Measurements from ENCODE around the gene COL15A1.
"Not testable (repeated sequence)": the region's sequence is repeated elsewhere in the genome, so short reads cannot be mapped to it uniquely, and the experiment has no call there.

Gene COL15A1

GRCh38 chr9:99092643-99093491 is 149.2 kb downstream of the COL15A1 start:
- DNase-seq: no peak

DNA sequence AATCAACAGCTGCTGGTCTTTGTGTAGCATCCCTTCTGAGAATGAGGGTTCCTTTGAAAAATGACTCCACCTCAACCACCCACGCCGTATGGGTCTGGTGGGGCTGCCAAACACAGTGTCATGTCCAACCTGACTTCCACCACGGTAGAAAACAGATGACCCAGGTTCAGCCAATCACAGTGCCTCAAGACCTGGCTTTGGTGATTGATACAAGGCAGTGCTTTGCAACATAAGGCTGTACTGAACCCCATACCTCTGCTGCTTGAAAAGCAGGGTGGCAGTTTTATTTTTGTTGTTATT is 149.7 kb downstream of the COL15A1 start:
- no peak for DNase-seq

GRCh38 chr9:99095565-99095964 is 151.9 kb downstream of the COL15A1 start:
- no peak for DNase-seq

DNA sequence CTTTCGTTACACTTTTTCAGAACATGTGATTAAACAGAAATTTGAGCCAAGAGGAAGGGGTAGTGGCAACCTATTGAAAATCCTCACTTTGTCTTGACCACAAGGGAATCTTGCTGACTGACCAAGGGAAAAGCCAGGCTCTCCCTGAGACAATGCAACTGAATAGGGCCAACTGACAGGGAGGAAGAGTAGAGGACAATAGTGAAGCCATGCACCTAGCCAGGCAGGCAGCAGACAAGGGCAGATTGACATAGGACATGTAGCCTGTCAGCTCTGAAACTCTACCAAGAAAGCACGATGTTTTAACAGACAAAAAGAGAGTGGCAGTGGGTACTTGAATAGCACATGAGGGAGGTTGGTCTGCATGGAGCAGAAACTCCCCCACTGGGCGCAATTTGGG is 152.7 kb downstream of the COL15A1 start:
- DNase-seq: no peak

DNA sequence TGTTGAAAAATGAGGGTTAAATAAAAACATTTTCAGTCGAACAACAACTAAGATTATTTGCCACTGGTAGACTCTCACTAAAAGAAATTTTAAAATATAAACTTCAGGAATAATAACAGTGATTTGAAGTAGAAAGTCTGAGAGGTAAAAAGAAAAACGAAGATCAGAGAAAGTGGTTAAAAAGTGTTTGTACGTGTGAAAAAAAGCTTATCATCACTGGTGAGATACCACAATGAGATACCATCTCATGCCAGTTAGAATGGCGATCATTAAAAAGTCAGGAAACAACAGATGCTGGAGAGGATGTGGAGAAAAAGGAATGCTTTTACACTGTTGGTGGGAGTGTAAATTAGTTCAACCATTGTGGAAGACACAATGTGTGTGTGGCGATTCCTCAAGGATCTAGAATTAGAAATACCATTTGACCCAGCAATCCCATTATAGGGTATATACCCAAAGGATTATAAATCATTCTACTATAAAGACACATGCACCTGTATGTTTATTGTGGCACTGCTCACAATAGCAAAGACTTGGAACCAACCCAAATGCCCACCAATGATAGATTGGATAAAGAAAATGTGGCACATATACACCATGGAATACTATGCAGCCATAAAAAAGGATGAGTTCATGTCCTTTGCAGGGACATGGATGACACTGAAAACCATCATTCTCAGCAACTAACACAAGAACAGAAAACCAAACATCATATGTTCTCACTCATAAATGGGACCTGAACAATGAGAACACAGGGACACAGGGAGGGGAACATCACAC is 156.3 kb downstream of the COL15A1 start:
- not testable (repeated sequence) for DNase-seq

DNA sequence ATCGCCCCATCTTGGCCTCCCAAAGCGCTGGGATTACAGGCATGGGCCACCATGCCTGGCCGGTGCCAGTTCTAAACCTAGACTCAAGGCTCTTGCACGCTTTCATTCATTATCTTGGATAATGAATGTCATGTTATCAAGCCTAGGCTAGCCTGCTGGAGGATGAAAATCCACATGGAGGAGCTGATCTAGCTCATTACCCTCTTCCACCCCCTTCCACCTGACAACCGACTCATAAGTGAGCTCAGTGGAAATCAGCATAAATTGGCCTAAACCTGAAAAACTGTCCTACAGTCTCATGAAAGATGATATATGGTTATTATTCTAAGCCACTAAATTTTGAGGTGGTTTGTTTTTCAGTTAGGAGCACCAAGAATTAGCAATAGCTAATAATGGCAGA is 157.6 kb downstream of the COL15A1 start:
- no peak for DNase-seq

- DNase-seq: no peak
Measured at GRCh38 chr9:99101812-99102211, 158.1 kb downstream of the COL15A1 start.

- no peak for DNase-seq
Measured at GRCh38 chr9:99103054-99103895, 159.6 kb downstream of the COL15A1 start.

DNA sequence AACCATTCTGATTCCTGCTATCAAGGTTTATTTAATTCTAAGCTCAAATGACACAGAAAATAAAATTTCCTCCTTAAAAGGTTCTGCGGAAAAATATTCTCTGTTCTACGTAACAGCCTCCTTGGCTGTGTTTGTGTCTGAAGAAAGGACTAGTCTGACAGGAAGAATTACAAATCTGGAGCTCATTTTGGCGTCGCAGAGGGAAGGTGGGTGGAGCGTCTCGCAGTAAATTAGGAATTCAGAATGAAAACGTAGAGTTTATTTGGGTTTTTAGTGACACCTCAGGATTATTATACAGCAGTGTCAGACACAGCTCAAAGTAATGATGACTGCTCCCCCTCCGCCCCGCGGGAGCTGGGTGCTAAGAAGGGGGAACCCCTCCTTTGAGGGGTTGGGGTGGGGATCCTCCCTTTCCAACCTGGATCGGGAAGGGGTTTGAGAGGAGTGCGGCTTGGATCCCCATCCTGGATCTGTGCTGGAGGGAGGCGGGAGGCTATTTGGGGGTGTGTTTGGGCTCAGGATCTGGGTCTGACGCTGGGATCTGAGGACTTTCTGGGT is 160.3 kb downstream of the COL15A1 start:
- DNase-seq: no peak

DNA sequence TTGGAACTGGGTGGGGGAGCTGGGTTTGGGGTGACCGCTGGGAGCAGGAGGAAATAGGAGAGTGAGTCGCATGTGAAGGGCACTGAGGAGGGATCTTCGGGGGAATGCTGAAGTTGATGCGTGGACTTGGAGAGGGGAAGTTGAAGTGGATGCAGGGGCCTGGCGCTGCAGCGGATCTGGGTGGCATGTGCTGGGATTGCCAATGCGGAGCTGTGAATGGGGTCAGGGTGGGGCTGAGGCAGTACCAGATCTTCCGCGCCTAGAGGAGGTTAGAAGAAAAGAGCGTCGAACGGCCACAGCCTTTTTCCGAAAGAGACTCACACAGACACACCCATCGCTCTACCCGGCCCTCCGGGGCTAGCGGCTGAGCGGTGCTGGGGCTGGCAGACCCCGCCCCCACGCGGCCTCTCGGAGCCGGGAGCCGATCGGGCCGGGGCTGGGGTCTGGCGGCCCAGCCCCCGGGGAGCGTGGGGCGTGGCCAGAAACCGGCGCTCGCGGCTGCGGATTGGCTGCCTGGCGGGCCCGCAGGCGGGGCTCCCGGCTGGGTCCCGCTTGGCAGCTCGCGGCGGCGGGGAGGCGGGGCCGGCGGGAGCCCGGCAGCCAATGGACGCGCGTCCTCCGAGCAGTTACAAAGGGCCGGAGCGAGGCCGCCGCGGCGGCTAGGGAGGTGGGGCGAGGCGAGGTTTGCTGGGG is 160.9 kb downstream of the COL15A1 start, which contains the start of gene TGFBR1:
Gene TGFBR1, plus strand, starts transcription at position 655 of the 693 bp plus-strand sequence. CDS start 93 bp downstream, outside the sequence.
- DNase-seq: peak; percentile 45

- no peak for DNase-seq
Measured at GRCh38 chr9:99105152-99106043, 161.7 kb downstream of the COL15A1 start.

- no peak for DNase-seq
Measured at GRCh38 chr9:99106044-99106375, 162.3 kb downstream of the COL15A1 start.

- DNase-seq: no peak
Measured at GRCh38 chr9:99107421-99107820, 163.7 kb downstream of the COL15A1 start.

GRCh38 chr9:99108131-99108530 is 164.4 kb downstream of the COL15A1 start:
- no peak for DNase-seq

GRCh38 chr9:99109522-99109921 is 165.8 kb downstream of the COL15A1 start:
- DNase-seq: no peak

DNA sequence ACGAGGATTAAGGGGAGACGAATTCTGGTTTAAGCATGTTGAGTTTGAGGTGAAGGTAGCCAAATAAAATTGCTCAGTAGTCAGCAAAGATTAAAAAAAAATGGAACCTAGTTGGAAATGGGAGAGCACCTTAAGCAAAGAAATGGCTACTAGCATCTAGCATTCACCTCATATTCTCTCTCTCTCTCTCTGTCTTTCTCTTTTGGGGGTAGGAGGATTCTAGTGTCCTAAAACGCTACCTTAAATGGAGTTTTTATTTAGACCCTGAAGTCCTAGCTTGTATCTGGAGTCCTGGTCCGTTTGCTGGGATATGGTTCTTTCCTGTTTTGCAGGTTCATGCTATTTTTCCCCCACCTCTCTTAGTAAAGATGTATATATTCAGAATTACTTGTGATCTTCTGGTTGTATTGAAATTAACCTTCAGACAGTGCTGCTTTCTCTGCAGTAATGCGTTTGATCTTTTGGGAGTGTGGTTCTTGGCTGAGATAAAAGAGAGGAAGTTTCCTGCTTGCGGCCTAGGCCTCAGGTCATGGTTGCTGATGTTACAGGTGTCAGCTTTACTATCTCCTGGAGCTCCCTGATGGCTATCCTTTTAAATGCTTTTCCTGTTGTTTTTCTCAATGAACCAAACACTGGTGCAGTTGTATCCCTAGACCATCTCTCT is 169.2 kb downstream of the COL15A1 start:
- DNase-seq: no peak

DNA sequence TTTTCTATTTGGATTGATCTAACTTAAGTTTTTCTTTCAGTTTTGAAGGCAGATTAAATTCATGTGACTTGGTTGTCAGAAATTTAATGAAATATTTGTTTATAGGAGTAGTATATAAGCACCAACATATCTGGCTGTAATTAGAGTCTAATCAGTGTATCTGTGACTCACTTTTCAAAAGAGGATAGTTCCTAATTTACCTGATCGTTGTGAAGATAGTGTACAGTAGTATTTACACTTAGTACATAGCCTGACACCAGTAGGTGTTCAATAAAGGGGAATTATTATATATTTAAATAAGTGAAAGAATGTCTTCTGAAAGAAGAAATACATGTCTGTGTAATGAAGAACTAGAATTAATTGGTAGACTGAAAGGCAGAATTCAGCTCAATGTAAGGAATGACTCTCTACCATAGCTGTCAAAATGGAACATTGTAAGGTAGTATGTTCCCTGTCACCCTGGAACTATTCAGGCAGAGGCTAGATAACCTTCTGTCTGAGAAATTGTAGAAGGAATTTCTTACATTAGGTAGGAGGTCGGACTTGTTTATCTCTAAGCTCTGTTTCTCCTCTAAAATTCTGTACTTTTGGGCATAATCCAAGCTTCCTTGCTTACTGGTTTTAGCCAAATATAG is 169.8 kb downstream of the COL15A1 start:
- no peak for DNase-seq

GRCh38 chr9:99114049-99114440 is 170.3 kb downstream of the COL15A1 start:
- DNase-seq: no peak

- no peak for DNase-seq
Measured at GRCh38 chr9:99114846-99115500, 171.3 kb downstream of the COL15A1 start.

DNA sequence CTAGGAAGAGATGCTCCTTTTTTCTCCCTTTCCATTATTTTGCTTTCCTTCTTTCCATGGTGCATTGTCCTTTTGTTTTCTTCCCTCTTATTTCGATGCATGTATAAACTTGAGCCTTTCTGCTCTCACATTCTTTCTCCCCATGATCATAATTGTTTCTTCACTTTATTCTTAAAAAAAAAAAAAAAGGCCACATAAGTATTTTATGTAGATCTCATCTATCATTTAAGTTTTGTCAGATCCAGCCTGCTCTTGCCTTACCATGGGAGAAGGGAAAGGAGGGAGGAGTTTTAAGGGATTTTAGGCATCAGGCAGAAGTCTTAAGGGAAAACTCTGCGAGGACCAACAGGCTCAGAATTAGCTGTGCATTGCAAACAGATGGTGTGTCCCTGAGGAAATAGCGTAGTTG is 172.3 kb downstream of the COL15A1 start:
- DNase-seq: no peak

All from NCI-H2081 treated with DMSO at 0.1 percent for 48 hours (cell line).